ENCODE measurements around the gene AQP2.

The AQP2 gene

DNA sequence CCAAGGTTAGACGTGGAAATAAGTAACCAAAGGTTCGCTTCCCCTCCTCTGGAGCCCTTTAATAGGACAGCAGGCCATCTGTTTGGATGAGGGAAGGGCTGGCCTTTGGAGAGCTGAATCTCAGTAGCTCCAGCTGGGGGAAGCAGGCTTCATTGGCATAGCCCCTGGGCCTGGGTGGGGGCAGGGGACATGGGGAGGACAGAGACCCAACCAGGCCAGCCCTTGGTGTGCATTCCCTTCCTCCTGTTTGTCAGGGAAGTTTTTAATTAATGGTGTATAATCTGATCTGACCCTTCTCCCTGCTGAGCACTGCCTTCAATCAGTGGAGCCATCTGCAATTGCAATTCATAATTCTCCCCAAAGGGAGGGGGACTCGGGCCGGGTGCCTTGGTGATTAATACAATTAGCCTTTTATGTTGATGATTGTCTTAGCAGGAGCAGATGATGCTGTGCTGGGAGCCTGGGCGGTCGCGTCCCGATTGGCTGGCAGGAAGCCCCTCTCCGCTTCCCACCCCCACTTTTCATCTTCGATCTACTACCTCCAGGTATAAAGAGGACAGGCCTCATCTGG is 28.6 kb downstream of the AQP2 start:
- H3K27ac ChIP-seq = no peak overlapping the region

DNA sequence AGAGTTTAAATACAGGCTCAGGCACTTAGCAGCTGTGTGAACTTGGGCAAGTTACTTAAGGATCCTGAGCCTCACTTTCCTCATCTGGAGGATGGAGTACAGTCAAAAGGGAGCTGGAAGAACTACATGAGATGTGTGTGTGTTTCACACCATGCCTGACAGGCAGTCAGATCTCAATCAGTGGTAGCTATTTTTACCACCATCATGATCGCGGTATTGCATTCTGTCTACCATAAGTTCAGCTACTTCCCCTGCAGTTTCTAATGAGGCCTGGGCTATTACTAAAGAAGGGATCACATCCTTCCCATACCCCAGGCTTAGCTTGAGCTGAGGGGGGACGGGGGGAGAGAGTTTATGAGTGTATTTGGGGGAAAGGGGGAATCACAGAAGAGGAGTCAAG is 29.3 kb downstream of the AQP2 start:
- no peak overlapping the region for H3K27ac ChIP-seq
- TF ChIP-seq, protein P1, sequence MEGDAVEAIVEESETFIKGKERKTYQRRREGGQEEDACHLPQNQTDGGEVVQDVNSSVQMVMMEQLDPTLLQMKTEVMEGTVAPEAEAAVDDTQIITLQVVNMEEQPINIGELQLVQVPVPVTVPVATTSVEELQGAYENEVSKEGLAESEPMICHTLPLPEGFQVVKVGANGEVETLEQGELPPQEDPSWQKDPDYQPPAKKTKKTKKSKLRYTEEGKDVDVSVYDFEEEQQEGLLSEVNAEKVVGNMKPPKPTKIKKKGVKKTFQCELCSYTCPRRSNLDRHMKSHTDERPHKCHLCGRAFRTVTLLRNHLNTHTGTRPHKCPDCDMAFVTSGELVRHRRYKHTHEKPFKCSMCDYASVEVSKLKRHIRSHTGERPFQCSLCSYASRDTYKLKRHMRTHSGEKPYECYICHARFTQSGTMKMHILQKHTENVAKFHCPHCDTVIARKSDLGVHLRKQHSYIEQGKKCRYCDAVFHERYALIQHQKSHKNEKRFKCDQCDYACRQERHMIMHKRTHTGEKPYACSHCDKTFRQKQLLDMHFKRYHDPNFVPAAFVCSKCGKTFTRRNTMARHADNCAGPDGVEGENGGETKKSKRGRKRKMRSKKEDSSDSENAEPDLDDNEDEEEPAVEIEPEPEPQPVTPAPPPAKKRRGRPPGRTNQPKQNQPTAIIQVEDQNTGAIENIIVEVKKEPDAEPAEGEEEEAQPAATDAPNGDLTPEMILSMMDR (IDR thresholded peaks at IDR 0.05) = no peak
- no peak for TF ChIP-seq ZFX (IDR thresholded peaks at IDR 0.05; ENCODE audit: borderline replicate concordance)

More for the DNA sequence above, 28.6 kb downstream of the AQP2 start:
- TF ChIP-seq, protein P1 (IDR thresholded peaks at IDR 0.05) = no peak
- no peak for TF ChIP-seq ZFX (IDR thresholded peaks at IDR 0.05; ENCODE audit: borderline replicate concordance)

DNA sequence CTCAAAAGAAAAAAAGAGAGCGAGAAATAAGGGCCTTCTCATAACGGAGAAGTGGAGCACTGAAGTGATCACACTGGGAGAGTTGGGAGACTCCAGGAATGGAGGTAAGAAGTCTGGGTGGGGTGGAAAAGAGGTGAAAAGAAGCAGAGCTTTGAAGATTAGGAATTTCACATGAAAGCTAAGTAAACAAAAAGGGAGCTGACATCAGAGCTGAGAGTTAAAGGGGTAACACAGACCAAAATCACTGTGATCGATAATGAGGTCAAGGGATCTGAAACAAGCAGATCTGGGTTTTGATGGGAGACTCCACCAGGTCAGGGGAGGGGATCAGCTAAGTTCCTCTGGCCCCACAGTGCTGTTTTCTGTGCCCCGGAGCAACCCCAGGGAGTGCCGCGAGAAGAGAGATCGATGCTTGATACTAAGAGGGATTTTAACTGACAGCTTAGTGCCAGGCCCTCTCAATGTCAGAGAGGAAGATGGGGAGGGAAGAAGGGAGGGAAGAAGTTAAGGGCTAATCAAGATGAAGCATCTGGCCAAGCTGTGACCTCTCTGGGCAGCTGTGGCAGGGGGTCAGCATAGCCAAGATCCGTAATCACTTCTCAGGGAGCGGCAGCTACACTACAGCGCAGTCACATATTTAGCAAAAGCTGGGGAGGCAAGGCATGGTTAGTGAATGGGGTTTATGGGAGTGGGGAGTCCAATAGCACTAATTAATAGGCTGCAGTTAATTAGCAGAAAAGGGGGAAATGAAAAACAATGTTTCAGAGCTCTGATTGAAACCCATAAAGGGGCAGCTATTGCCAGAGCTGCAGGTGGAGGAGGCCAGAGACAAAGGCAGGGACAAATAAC is 30.2 kb downstream of the AQP2 start:
- no peak overlapping the region for H3K27ac ChIP-seq
- TF ChIP-seq ZFX (IDR thresholded peaks at IDR 0.05; ENCODE audit: borderline replicate concordance) = no peak
- TF ChIP-seq, protein P1 (IDR thresholded peaks at IDR 0.05) = no peak

- TF ChIP-seq, protein P1 (IDR thresholded peaks at IDR 0.05) = no peak
- no peak for TF ChIP-seq ZFX (IDR thresholded peaks at IDR 0.05; ENCODE audit: borderline replicate concordance)
- no peak overlapping the region for H3K27ac ChIP-seq
These were observed 31.9 kb downstream of the AQP2 start for GRCh38 chr12:49982246-49983087.

- TF ChIP-seq ZFX (IDR thresholded peaks at IDR 0.05; ENCODE audit: borderline replicate concordance) = no peak
- TF ChIP-seq, protein P1 (IDR thresholded peaks at IDR 0.05) = no peak
- H3K27ac ChIP-seq = no peak overlapping the region
These were observed 33.4 kb downstream of the AQP2 start for GRCh38 chr12:49983892-49984291.

- no peak for TF ChIP-seq ZFX (IDR thresholded peaks at IDR 0.05; ENCODE audit: borderline replicate concordance)
- TF ChIP-seq, protein P1 (IDR thresholded peaks at IDR 0.05) = no peak
- H3K27ac ChIP-seq = no peak overlapping the region
These were observed 34.2 kb downstream of the AQP2 start for GRCh38 chr12:49984476-49985359.
